Ovary (tissue), 9 donors: Measurements from ENCODE around the gene KDM8. TPM values are rescaled to one million over a fixed set of nuclear protein-coding genes. Genes with fewer than 3 reads are reported as not detected.
A peak's percentile ranks its signal among the peaks of the same experiment; 100 is the strongest.

ENCODE experiments used
- DNase-seq, 5 donors: peaks; one replicate each; pipeline ENCODE4 v3.0.0-alpha.2; 2019 to 2020
- H3K27ac ChIP-seq, 2 donors: fragments of 200-600 bp; one replicate each; pipeline versions ENCODE4 v1.5.1 to v1.8.0; 2019 to 2022
- H3K27me3 ChIP-seq: fragments of 200-600 bp; one replicate; pipeline ENCODE4 v1.8.0; 2022
- H3K36me3 ChIP-seq: fragments of 200-600 bp; sonication (generic); one replicate; pipeline ENCODE4 v1.5.1; 2019
- H3K4me1 ChIP-seq: one replicate; pipeline ENCODE4 v1.8.1; 2013; ENCODE audit warnings: mild to moderate bottlenecking, moderate library complexity; ENCODE audit not compliant: insufficient read depth
- H3K4me3 ChIP-seq: fragments of 200-600 bp; sonication (generic); one replicate; pipeline ENCODE4 v1.5.1; 2017
- H3K9me3 ChIP-seq, 2 donors: fragments of 200-600 bp in 1 of 2; sonication (generic) in 1 of 2; one replicate each; pipeline versions ENCODE4 v1.5.1 to v1.8.1; 2013 to 2019; ENCODE audit warnings: mild to moderate bottlenecking in 1 of 2, moderate library complexity in 1 of 2
- EP300 ChIP-seq: sonication (generic); formaldehyde crosslinking; IDR thresholded peaks from one replicate; pipeline ENCODE4 v1.6.1; 2017; ENCODE audit warnings: antibody characterized with exemption
- POLR2A ChIP-seq: fragments of 450-650 bp; IDR thresholded peaks from one replicate; pipeline ENCODE4 v1.6.1; 2017; ENCODE audit warnings: antibody characterized with exemption, mild to moderate bottlenecking, moderate library complexity
- WGBS, 3 donors: extraction: QIAGEN DNeasy Blood & Tissue Kit in 1 of 3; methylation state at CpG; one replicate each; pipeline versions ENCODE4 v1.1.5 to v1.1.7; 2013 to 2017; 5-methylcytosine and 5-hydroxymethylcytosine counted together
- intact Hi-C, 4 donors: fragments of 100-400 bp; cut with DNase I; formaldehyde crosslinking; loops; one replicate each; pipeline versions ENCODE4 v1.11.0 to v1.15.1; 2022 to 2023
- polyA plus RNA-seq, 2 donors: library from polyadenylated mRNA; stranded (reverse); fragments of 200-250 nt in 1 of 2; fragments of 350-450 nt in 1 of 2; fragmentation: Illumina TruSeq in 1 of 2; extraction: RNeasy Lipid Tissue Mini Kit (QIAGEN cat#74804) in 1 of 2; gene quantifications; one replicate each; pipeline ENCODE4 v1.2.3, GENCODE V29; 2013 to 2014
- total RNA-seq, 7 donors: library from RNA; depleted of rRNA in 2 of 7; stranded (reverse); fragments of >200 nt in 2 of 7; fragmentation: NEBNext Ultra II Directional in 3 of 7; extraction: Animal tissue kit (Norgen Biotek cat#: 25700) in 3 of 7; gene quantifications; one replicate each; pipeline versions ENCODE4 v1.1.0 to v1.2.4, GENCODE V29; 2016 to 2023
- TF ChIP-seq, protein P1 (sequence below), 3 donors: fragments of 450-650 bp in 2 of 3; fragments of 200-600 bp in 1 of 3; IDR thresholded peaks; one replicate each; pipeline versions ENCODE4 v1.5.1 to v1.8.0; 2016 to 2022; ENCODE audit warnings: antibody characterized with exemption in 3 of 3, mild to moderate bottlenecking in 1 of 3
- donor health status: DM: no; HTN: no; CAD: no; lungs with moderate emphysema.
- donor health status: DM: no; HTN: no; CAD: no.
- donor health status: Bipolar disorder and iron deficiency.
- donor health status: DM: yes; HTN: yes; CAD: no.
- donor health status: DM: no; HTN: no; CAD: no.
- donor health status: DM: yes; HTN: yes; CAD: no.

Gene KDM8
- total and polyA plus RNA-seq, 9 donors, result 3.7 to 11.0 (median 5.0) TPM

DNA sequence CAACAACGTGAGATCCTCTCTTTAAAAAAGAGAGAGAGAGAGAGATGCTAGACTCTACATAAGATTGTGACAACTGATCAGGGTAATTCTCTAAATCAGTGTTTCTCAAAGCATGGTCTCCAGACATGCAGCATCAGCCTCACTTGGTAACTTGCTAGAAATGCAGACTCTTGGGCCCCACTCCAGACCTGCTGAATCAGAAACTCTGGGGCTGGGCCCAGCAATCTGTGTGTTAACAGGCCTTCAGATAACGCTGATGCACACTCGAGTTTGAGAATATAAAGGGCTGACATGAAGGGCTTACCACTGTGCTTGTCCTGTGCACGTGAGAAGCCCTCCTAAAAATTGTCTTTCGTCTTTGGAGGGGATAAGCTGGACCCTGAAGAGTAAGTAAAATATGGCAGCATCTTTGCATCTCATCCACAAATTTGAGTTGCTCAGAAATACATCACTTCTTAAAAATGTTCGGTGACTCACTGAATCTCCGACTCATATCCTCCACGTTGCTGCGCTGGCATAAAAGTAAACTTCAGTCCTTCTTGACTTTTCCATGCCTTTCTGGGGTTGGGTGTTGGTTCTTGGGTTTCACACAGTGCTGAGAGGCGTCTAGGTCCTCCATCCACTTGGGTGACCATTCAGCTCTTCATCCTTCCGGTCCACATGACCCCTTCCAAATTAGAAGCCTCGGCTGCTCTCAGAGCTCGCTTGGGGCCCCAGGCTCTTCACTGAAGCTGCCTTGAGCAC, 26.1 kb upstream of the KDM8 start:
- Histone ChIP-seq H3K4me1 (peaks cover 4% of the 10 kb centered on the region), H3K9me3 (no peaks in the 10 kb centered on the region), H3K27ac (no peak overlapping the region), H3K4me3 (no peak overlapping the region), H3K27me3 (no peaks in the 10 kb centered on the region), H3K36me3 (no peaks in the 10 kb centered on the region)
- intact Hi-C loops, result loop anchor here in 3 of 4 donors (5.0 to 10.0 kb wide), 4 partner anchors 188 to 278 kb away; no protein-coding TSS in a partner anchor
- WGBS, 3 donors, result 75 to 78% (median 78%) methylated on average over 13 of the region's 13 CpGs
- DNase-seq, result no peak
- TF ChIP-seq POLR2A (no peak), EP300 (no peak)
- TF ChIP-seq, protein P1, sequence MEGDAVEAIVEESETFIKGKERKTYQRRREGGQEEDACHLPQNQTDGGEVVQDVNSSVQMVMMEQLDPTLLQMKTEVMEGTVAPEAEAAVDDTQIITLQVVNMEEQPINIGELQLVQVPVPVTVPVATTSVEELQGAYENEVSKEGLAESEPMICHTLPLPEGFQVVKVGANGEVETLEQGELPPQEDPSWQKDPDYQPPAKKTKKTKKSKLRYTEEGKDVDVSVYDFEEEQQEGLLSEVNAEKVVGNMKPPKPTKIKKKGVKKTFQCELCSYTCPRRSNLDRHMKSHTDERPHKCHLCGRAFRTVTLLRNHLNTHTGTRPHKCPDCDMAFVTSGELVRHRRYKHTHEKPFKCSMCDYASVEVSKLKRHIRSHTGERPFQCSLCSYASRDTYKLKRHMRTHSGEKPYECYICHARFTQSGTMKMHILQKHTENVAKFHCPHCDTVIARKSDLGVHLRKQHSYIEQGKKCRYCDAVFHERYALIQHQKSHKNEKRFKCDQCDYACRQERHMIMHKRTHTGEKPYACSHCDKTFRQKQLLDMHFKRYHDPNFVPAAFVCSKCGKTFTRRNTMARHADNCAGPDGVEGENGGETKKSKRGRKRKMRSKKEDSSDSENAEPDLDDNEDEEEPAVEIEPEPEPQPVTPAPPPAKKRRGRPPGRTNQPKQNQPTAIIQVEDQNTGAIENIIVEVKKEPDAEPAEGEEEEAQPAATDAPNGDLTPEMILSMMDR (IDR thresholded peaks at IDR 0.05), result no peak

DNA sequence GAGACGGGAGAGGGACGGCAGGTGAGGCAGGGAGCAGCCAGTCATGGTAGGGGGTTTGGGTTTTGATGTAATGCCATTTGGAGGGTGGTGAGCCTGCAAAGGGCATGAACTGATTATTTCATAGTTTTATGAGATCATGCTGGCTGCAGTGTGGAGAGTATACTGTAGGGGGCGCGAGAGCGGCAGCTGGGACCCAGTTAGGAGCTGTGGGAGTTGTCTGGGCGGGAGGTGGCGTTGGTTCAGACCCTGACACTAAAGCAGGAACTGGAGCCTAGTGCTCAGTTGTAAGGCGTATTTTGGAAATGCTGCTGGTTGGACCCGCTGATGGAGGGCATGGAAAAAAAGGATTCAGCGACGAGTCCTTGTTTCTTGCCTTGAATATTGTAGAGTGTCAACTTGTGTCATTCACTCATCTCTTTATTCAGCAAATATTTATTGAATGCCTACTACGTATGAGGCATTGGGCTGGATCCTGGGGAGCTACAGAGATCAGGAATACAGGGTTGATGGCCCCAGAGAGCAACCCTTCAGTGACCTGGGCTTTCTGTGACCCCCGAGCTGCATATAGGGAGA, 23.7 kb upstream of the KDM8 start:
- TF ChIP-seq EP300, result no peak
- TF ChIP-seq, protein P1 (IDR thresholded peaks at IDR 0.05), result peak; percentile 15 to 68 (median 56)
- H3K27ac ChIP-seq, result no peak overlapping the region
- peak; percentile 24 to 78 (median 69) for DNase-seq
- peaks cover 4% of the 10 kb centered on the region for H3K4me1 ChIP-seq
- 12 to 17% (median 13%) methylated on average over 13 of the region's 13 CpGs for WGBS, 3 donors
- H3K9me3 ChIP-seq, result no peaks in the 10 kb centered on the region
- intact Hi-C loops, result loop anchor here in 3 of 4 donors (5.0 to 10.0 kb wide), 4 partner anchors 185 to 275 kb away; no protein-coding TSS in a partner anchor
- H3K4me3 ChIP-seq, result no peak overlapping the region
- H3K36me3 ChIP-seq, result no peaks in the 10 kb centered on the region
- H3K27me3 ChIP-seq, result no peaks in the 10 kb centered on the region

DNA sequence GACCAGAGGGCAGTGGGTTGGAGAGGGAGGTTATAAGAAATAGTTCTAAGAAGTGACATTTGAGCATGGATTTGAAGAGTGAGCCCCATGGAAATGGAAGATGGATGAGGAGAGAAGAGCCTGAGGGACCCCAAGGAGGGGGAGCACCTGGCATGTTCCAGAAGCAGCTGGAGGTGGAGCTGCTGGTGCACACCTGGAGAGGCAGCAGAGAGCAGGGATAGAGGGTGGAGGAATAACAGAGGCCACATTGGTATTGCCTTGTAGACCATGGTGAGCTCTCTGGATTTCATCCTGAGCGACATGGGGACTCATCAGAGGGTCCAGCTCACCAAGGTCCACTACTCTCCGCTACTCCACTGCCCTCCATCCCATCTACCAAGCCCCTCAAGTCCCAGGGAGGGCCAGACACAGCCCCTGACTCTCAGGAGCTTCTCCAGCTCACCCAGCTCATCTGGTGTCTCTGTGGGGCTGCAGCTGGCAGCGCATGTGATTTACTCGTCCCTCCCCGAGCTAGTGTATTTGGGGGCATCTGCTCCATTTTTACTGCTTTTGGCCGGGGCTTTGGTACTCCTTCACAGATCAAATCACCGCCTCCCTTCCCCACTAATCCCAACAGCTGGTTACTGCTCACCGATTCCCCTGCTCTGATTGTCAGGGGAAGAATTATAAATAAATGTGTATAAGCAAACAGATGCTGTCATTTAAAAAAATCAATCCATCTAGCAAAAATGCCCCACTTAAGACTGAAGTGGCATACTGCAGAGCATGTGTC, 22.1 kb upstream of the KDM8 start:
- H3K27me3 ChIP-seq, result no peaks in the 10 kb centered on the region
- intact Hi-C loops, result no loop called here
- no peaks in the 10 kb centered on the region for H3K9me3 ChIP-seq
- no peaks in the 10 kb centered on the region for H3K36me3 ChIP-seq
- H3K4me3 ChIP-seq, result no peak overlapping the region
- peaks cover 4% of the 10 kb centered on the region for H3K4me1 ChIP-seq
- WGBS, 3 donors, result 50 to 63% (median 55%) methylated on average over 8 of the region's 8 CpGs
- no peak overlapping the region for H3K27ac ChIP-seq
- no peak for DNase-seq
- no peak for TF ChIP-seq EP300
- TF ChIP-seq, protein P1 (IDR thresholded peaks at IDR 0.05), result no peak
- no peak for TF ChIP-seq POLR2A

DNA sequence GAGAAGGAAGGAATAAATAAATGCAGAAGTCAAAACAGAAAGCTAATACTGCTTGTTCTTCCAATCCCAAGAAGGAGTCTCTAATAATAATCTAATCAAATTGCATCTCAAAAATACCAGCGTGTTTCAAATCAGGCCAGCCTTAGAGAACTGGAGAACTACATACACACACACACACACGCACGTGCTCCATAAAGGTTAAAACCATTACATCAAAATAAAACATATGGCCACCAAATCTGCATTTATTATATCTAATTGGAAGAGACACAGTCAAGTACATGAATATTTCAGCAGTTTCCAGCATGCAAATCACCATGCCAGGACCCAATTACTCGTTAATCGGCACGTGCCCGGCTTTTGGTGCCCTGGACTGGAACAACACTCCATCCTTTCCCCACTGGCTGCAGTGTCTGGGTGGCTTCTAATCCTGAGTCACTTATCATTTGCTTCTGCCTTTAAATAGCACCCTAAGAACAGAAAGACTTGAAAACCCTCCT, 20.4 kb upstream of the KDM8 start:
- DNase-seq, result no peak
- Histone ChIP-seq H3K27ac (no peak overlapping the region), H3K4me3 (no peak overlapping the region), H3K27me3 (no peaks in the 10 kb centered on the region), H3K9me3 (no peaks in the 10 kb centered on the region), H3K4me1 (peaks cover 4% of the 10 kb centered on the region), H3K36me3 (no peaks in the 10 kb centered on the region)
- 75 to 81% (median 76%) methylated on average over 7 of the region's 7 CpGs for WGBS, 3 donors
- intact Hi-C loops, result no loop called here
- no peak for TF ChIP-seq POLR2A
- TF ChIP-seq EP300, result no peak
- TF ChIP-seq, protein P1 (IDR thresholded peaks at IDR 0.05), result no peak
